RWPE2 (cell line): ENCODE measurements around the gene NOP56.

ENCODE experiments used
- ATAC-seq: fragments of 200-7000 bp; cut with Tn5 transposase; 3 replicates; pipeline ENCODE4 v1.9.1; 2021; ENCODE audit warnings: low read depth
- DNase-seq: peaks from one replicate; pipeline ENCODE4 v3.0.0-alpha.2; 2020; ENCODE audit warnings: low spot score
- H3K27ac ChIP-seq: fragments of 450-650 bp; 2 replicates; pipeline ENCODE4 v1.5.1; 2017; ENCODE audit warnings: mild to moderate bottlenecking; ENCODE audit not compliant: poor library complexity, severe bottlenecking
- H3K27me3 ChIP-seq: fragments of 250-450 bp; sonication (Bioruptor Pico); 2 replicates; pipeline ENCODE4 v1.5.1; 2021; ENCODE audit warnings: mild to moderate bottlenecking, moderate library complexity; ENCODE audit not compliant: insufficient read depth, poor library complexity, severe bottlenecking
- H3K36me3 ChIP-seq: fragments of 250-450 bp; sonication (Bioruptor Pico); 2 replicates; pipeline ENCODE4 v1.5.1; 2020; ENCODE audit warnings: low read depth, mild to moderate bottlenecking, moderate library complexity
- H3K4me1 ChIP-seq: fragments of 250-450 bp; sonication (Bioruptor Pico); 2 replicates; pipeline ENCODE4 v1.5.1; 2021; ENCODE audit warnings: mild to moderate bottlenecking, moderate library complexity; ENCODE audit not compliant: insufficient read depth, poor library complexity, severe bottlenecking
- H3K4me3 ChIP-seq: fragments of 250-450 bp; sonication (Bioruptor Pico); 2 replicates; pipeline ENCODE4 v1.5.1; 2021; ENCODE audit warnings: mild to moderate bottlenecking, moderate library complexity; ENCODE audit not compliant: severe bottlenecking
- H3K9me3 ChIP-seq: fragments of 250-450 bp; sonication (Bioruptor Pico); 2 replicates; pipeline ENCODE4 v1.5.1; 2021; ENCODE audit warnings: mild to moderate bottlenecking, moderate library complexity; ENCODE audit not compliant: severe bottlenecking
- CTCF ChIP-seq: fragments of 450-650 bp; IDR thresholded peaks from one replicate; pipeline ENCODE4 v1.5.1; 2017; ENCODE audit warnings: mild to moderate bottlenecking, moderate library complexity; ENCODE audit not compliant: poor library complexity, severe bottlenecking

The NOP56 gene

GRCh38 chr20:2659547-2659946, 7.1 kb downstream of the NOP56 start:
- Histone ChIP-seq H3K4me3 (no peak overlapping the region), H3K9me3 (no peaks in the 10 kb centered on the region), H3K27ac (no peak overlapping the region), H3K4me1 (no peaks in the 10 kb centered on the region), H3K27me3 (no peaks in the 10 kb centered on the region), H3K36me3 (peaks cover 69% of the 10 kb centered on the region)
- ATAC-seq (no peak; the same call in 2 of the 3 replicates), DNase-seq (no peak)
- TF ChIP-seq CTCF = no peak

GRCh38 chr20:2663364-2663886, 11.0 kb downstream of the NOP56 start:
- H3K27ac ChIP-seq = peak overlapping the region; percentile 65

GRCh38 chr20:2663887-2664719, 11.7 kb downstream of the NOP56 start, which contains the start of gene IDH3B:
Gene IDH3B (minus strand): TSS chr20:2664216. CDS start chr20:2664188, 28 bp downstream.
- Histone ChIP-seq H3K4me3 (peak within 1 kb of the TSS; percentile 53), H3K27ac (peak within 1 kb of the TSS; percentile 65), H3K9me3 (no peaks in the 10 kb centered on the region), H3K27me3 (no peaks in the 10 kb centered on the region), H3K4me1 (no peaks in the 10 kb centered on the region), H3K36me3 (peaks cover 28% of the 10 kb centered on the region)
- TF ChIP-seq CTCF = no peak
- ATAC-seq (peak; percentile 91), DNase-seq (peak; percentile 86)

More at GRCh38 chr20:2663364-2663886, 11.0 kb downstream of the NOP56 start:
- TF ChIP-seq CTCF = no peak
- H3K27me3 ChIP-seq = no peaks in the 10 kb centered on the region
- ATAC-seq (no peak), DNase-seq (no peak)
- H3K4me3 ChIP-seq = peak overlapping the region; percentile 53
- H3K9me3 ChIP-seq = no peaks in the 10 kb centered on the region
- H3K36me3 ChIP-seq = peaks cover 31% of the 10 kb centered on the region
- no peaks in the 10 kb centered on the region for H3K4me1 ChIP-seq

- Histone ChIP-seq H3K9me3 (no peaks in the 10 kb centered on the region), H3K4me3 (no peak overlapping the region), H3K4me1 (no peaks in the 10 kb centered on the region), H3K36me3 (no peaks in the 10 kb centered on the region), H3K27me3 (no peaks in the 10 kb centered on the region), H3K27ac (no peak overlapping the region)
- ATAC-seq = no peak
- DNase-seq = no peak
- TF ChIP-seq CTCF = peak; percentile 21
Measured at GRCh38 chr20:2671977-2672376, 19.5 kb downstream of the NOP56 start.

GRCh38 chr20:2672446-2672845, 20.0 kb downstream of the NOP56 start:
- Histone ChIP-seq H3K36me3 (no peaks in the 10 kb centered on the region), H3K27ac (no peak overlapping the region), H3K4me3 (no peak overlapping the region), H3K4me1 (no peaks in the 10 kb centered on the region), H3K27me3 (no peaks in the 10 kb centered on the region), H3K9me3 (no peaks in the 10 kb centered on the region)
- DNase-seq (no peak), ATAC-seq (no peak)
- no peak for TF ChIP-seq CTCF
